NOMO-1 (cell line): ENCODE measurements around the gene IGFBPL1.
"Not testable (repeated sequence)": the region's sequence is repeated elsewhere in the genome, so short reads cannot be mapped to it uniquely, and the experiment has no call there.

Source experiments
- DNase-seq, 2 experiments: peaks; one replicate each; lab custom pipeline; 2025; ENCODE audit not compliant: unreplicated experiment in 2 of 2; lab: John Stamatoyannopoulos, UW

IGFBPL1 gene

DNA sequence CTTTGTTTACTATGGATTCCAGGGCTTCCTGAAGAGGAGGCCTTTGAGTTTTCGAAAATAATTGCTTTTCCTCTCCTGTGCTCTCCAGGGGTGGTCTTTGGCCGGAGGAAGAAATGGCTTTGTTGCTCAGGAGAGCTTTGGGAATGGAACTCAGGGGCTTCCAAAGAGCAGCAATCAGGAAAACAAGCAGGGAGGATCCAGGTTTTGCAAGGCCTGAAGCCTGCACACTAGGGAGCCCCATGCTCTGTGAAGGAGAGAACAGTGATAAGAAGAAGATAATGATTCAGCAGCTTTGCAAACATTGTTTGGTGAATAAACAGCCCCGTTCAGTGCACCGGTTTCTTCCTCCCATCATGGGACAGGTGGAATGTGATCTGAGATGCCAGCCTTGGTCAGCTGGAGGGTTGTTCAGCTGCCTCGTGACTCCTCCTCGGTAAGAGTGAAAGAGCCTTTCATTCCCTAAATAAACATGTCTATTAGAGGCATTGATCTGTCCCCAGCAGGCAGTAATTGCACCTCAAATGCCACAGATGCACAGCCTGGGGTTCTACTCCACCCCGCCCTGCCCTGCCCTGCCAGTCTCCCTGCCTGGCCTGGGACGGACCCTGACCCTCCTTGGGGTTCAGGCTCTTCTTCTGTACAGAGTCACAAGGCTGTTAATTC, 43.3 kb downstream of the IGFBPL1 start:
- no peak for DNase-seq

DNA sequence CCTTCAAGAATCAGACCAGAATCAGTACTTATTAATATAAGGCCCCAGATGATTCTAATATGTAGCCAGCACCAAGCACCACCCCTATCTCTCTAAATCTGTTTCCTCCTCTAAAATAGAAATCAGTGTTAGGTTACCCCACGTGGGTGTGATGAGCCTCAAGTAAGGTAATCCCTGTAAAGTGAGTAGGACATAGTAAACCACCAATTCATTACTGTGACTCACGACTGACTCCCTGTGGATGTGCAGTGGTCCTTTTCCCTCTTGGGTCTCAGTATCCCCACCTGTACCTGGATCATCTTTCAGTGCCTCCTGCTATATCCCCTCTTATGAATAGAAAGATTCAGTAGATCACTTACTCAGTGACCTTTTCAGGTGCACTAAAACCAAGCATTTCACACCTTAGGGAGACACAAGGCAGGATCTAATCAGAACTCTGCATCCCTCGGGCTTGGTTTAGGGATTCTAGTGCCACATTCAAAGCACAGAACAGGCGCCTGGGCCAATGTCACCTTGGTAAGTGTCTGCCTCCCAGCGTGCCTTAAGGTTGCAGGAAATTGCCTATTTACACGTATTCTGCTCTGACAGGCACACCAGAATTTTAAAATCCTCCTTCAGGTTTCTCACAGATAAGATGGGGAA, 43.9 kb downstream of the IGFBPL1 start:
- no peak for DNase-seq

DNA sequence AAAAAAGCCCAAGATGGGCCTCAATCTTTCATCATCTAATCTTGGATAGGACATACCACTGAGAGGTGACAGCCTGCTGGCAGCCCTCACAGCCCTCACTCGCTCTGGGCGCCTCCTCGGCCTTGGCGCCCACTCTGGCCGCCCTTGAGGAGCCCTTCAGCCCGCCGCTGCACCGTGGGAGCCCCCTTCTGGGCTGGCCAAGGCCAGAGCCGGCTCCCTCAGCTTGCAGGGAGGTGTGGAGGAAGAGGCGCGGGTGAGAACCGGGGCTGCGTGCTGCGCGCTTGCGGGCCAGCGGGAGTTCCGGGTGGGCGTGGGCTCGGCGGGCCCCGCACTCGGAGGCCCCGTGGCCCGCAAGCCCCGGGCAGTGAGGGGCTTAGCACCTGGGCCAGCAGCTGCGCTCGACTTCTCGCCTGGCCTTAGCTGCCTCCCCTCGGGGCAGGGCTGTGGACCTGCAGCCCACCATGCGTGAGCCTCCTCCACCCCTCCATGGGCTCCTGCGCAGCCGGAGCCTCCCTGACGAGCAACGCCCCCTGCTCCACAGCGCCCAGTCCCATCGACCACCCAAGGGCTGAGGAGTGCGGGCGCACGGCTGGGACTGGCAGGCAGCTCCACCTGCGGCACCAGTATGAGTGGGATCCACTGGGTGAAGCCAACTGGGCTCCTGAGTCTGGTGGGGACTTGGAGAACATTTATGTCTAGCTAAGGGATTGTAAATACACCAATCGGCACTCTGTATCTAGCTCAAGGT, 46.7 kb downstream of the IGFBPL1 start:
- DNase-seq, result not testable (repeated sequence)

DNA sequence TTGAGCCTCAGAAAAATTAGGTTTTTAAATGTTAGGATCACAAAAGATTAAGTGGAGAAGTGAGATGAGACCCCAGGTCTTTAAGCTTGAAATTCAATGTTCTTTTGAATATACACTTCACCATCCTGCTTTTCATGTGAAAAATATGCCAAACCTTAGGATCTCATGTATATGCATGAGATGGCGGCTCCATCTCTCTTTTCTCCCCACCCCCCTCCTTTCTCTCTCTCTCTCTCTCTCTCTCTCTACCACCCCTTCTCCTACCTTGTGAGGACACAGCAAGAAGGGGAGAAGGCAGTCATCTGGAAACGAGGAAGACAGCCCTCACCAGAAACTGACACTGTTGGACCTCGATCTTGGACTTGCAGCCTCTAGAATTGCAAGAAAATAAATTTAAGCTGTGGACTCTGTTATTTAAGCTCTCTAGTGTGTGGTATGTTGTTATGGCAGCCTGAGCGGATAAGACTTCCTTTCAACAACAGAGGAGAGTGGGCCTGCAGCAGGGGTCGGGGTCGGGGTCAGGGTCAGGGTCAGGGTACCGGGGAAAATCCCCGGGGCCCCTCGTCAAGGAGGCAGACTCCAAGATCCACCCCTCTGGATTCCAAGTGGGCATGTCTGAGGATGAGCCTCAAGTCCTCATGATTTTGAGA, 48.1 kb downstream of the IGFBPL1 start:
- DNase-seq, result no peak

DNA sequence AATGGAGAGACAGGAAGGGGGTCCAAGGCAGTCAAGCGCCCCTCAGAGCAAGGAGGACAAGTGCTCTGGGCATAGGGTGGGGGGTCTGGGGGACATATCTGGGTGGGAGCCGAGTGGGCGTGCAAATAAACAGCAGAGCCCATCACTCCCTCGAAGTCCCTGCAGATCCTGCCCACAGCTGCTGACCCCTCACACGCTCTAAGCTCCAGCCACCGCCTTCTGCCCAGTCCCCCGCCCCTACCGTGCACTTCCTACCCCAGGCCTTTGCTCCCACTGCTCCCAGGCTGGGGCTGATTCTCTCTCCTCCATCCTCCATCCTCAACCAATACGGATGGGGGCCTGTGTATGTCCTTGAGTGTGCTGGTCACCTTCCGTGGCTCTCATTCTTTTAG, 48.7 kb downstream of the IGFBPL1 start:
- no peak for DNase-seq

DNA sequence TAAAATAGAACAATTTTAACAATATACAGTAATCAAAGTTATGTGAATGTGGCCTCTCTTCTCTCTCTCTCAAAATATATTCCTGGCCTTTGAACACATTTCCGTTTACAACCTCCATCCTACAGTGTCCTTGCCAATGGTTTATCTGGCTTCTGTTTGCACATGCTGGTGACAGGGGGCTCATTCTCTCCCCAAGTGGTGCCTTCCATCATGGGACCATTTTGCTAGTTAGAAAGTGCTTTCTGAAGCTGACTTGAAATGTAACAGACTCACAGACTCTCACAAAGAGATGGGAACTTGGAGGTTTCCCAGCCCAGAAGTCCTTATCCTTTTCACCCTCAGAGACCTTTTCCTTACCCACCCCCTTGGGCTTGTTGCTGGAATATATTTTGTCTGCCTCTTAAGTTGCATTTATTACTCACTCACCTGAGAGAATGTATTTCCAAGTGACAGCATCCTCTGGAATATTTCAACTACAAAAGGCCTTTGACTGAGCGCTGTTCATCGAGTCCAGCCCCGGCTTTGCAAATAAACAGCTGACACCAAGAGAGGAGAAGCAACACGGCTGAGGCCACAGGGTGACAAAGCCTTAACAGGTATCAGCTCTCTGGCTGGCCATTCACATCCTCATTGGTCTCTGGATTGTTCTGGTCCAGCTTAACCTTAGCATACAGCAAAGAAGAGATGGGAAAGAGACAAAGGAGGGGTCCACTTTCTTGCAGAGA, 49.2 kb downstream of the IGFBPL1 start:
- no peak for DNase-seq

DNA sequence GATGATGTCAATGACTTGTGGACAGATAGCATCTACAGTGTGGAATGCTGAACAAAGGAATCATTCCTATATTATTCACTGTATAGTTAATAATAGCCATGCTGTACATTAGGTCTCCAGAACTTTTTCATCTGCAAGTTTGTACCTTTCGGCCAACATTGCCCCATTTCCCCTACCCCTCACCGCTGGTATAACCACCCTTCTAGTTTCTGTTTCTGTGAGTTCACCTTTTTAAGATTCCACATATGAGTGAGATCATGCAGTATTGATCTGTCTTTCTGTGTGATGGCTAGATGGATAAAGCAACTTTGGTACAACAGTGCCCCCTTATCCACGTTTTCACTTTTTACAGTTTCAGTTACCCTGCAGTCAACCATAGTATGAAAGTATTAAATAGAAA, 50.6 kb downstream of the IGFBPL1 start:
- DNase-seq, result no peak

DNA sequence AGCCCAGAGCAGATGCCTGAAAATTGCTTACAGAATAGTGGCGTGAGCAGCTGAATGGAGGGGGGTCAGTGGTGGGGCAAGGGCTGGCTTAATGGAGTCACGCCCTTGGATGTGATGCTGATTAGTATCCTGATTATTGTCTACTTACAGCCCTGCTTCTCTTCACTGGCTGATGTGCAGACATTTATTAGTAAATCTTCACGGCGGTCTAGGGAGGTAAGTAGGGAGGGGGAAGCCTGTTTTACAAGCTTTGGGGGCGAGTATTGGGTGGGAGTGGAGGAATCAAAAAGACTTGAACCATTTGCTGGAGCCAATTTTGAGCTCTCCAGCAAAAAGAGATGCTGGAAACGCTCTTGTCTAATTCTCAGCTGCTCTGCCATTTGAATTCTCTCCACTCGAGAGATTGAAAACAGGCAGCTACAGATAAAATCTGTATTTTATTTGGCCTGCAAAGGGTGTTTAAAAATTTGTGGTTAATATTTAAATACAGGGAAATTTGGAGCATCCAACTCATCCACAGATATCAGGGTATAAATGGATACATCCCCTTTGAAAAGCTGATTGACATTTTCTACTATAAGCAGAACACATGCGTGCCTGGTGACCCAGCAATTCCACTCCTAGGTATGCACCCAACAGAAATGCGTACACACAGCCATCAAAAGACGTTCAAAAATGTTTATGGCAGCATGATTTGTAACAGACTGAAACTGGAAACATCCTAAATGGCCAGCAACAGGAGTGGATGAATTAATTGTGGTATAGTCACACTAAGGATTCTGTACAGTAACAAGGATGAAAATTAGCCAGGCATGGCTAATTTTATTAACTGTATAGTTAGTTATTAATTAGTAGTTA, 51.3 kb downstream of the IGFBPL1 start:
- DNase-seq, result no peak

DNA sequence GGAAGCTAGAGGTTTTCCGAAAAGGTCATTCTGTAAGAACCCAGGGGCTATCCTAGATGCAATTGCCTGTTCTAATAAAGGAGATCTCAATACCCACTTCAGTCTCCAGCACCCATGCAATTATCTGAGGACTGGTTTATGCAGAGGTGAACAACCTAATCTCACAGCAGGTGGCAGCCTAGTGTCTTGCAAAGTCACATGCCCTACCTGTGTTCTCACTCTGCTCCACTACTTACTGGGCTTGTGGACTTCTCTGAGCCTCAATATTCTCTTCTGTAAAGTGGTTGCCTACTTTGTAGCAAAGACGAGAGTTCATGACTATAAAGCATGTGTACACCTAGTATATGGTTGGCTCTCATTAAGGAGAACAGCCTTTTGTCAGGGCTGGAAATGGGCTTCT, 52.8 kb downstream of the IGFBPL1 start:
- DNase-seq, result no peak

DNA sequence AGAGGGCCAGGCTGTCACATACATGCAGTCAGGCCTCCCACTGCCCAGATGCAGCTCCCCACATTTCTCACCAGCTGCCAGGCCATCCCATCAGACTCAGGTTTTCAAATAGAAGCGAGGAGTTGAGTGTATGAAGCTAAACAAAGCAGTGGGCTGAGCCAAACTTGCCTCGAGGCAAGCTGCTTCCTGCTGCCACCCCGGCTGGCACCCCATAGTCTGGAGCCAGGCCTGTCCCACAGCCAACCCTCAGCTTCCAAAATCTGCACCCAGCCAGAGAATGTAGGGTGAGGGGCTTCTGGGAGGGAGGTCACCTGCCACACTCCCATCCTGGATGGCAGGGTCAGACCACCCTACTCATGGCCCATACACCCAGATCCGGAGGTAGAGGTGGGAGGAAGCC, 54.1 kb downstream of the IGFBPL1 start:
- DNase-seq, result no peak

DNA sequence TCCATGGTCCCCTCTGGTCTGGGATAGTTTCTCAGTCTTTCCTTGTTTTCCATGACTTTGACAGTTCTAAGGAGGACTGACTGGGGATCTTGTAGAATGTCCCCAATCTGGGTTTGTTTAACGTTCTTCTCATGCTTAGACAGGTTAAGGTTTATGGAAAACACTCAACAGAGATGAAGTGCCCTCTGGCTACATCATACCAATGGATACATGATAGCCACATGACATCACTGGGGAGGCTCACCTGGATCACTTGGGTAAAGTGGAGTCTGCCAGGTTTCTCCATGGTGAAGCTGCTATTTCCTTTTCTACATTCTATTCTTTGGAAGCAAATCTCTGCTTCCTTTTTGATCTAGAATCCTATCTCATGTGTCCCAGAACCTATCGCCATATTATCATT, 55.5 kb downstream of the IGFBPL1 start:
- no peak for DNase-seq

DNA sequence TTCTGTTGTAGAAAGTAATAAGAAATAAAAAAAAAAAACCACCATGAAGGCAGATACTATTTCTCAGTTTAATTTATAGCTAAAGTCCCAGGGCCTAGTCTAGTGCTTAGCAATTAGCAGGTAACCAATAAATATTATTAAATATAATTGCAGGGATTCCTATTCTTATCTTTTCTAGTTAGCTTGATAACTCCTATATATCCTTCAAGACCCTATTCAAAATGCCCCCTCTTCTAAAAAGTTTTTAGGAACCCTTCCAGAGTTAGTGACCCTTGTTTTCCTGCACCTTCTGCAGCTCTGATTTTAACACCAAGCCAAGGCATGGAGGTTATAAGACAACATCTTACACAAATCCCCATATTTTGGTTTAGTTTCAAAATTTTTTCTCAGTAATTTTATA, 56.4 kb downstream of the IGFBPL1 start:
- DNase-seq, result no peak

DNA sequence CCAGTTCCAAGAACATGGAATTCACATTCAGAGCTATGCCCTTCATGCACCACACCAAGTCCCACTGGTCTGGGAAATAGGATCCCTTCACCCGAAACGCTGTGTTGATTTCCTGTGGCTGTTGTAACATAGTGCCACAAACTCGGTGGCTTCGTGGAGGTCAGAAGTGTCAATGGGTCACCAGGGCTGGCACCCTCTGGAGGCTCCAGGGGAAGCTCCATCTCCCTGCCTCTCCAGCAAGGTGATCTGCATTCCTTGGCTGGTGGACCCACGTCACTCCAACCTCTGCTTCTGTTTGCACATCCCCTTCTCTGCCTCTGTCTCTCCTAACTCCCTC, 60.7 kb downstream of the IGFBPL1 start:
- no peak for DNase-seq

DNA sequence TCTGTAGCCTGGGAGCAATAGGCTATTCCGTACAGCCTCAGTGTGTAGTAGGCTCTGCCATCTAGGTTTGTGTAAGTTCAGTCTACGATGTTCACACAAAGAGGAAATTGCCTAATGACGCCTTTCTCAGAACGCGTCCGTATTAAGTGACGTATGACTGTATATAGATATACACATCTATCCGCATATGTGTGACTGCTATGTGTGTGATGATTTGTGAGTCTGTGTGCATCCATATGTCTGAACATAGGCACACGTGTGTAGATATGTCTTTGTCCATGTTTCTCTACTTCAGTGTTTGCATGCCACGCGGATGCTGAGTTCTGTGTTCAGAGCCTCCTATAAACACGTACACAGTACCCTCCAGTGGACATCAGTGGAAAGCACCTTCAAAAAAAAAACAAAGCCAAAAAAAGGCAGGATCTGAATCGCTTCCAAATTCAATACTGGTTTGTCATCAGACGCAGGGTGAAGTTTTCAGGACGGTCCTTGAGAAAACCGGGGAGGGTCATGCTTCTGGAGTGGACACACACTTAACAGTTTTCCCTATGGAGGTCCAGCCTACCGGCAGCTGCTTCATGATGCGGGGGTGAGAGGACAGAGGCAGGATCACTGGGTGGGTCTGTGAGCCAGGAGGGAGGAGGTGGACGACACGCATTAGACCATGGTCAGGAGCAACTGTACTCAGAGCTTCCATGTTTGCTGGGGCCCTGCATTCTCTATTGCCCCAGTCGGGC, 61.2 kb downstream of the IGFBPL1 start:
- peak; percentile 32 to 45 for DNase-seq

DNA sequence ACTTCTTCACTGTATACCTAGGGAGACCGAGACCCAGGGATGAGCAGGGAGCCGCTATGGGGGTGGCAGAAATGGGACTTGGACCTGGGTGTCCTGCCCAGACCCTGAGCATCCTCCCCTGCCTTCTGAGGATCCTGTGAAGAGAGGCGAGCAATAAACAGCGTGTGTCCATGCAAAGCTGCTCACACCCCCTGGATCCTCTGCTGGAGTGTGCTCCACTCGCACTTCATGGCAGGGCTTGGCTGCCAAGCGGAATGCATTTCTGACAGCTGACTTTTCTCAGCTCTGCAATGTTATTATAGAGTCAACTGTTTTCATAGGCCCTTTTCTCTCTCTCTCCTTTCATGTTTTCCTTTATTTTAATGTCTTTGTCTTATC, 62.8 kb downstream of the IGFBPL1 start:
- DNase-seq, result no peak

DNA sequence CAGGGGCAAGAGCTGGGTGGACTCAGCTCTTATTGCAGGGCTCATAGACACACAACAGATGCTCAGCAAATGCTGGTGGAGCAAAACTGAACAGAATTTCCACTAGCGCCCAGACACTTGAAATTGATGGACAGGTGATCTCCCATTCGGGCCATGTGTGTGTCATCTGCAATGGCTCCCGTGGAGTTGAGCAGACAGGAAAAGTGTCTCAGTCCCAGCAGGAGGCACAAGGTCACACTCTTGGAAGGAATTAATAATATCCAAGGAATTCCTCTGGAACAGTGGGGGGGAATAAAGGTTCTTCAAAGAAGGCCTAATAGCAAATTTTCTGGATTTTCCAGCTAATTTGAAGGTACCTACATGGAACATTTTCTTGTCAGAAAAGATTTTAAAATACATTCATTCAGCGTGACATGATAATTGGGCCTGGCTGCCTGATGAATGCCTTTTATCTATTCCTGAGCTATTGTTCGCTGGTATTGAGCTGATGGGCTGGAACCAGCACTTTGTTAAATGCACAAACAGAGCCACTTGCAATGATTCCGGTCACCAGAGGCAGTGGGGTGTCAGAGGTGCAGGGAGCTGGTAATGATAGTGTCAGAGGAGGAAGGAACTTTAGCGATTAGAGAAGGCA, 63.3 kb downstream of the IGFBPL1 start:
- DNase-seq, result no peak

DNA sequence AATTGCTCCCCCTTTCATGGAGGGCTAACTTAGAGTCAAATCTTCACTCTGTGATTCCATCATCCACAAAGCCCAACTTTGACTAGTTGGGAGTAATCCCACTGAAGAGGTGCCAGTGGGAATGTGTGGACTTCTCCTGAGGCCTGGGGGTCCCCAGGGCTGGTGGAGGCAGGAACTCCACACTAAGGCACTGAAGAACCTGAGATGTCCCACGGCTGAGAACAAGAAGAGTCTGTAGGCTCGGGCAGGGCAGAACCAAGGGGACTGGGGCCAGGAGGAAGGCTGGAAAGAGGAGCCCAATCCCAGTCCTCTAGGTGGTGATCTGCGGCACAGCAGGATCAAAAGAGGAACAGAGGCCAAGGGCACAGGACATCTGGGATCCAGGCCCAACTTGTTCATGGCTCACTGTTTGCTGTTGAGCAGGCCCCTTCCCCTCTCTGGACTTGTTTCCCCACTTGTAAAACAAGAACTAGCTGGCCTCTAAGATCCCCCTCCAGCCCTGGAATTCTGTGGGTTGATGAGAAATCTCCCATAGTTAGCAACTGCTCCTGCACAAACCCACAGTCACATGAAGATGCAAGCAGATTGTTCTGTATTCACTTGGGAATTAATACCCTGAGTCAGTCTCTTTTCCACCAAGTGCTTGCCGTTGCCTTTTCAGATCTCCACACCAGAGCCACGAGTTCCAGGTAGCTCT, 64.4 kb downstream of the IGFBPL1 start:
- no peak for DNase-seq

DNA sequence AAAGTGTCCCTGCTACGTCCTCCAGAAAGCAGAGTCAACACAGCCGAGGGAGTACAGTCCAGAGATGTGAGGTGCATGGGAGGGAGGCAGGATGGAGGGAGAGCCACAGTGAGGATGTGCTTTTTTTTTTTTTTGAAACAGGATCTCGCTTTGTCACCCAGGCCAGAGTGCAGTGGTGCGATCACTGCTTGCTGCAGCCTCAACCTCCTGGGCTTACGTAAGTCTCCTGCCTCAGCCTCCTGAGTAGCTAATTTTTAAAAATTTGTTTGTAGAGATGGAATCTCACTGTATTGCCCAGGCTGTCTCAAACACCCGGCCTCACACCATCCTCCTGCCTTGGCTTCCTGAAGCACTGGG, 65.0 kb downstream of the IGFBPL1 start:
- no peak for DNase-seq
